Right lung (tissue), 5 donors: ENCODE results near the gene MSH6. TPM values are rescaled to one million over a fixed set of nuclear protein-coding genes. Genes with fewer than 3 reads are reported as not detected.
"Not testable (repeated sequence)": the region's sequence is repeated elsewhere in the genome, so short reads cannot be mapped to it uniquely, and the experiment has no call there.

Experiments used
- DNase-seq, 2 donors: peaks; one replicate each; pipeline ENCODE4 v3.0.0-alpha.2; 2013
- polyA plus RNA-seq, 5 donors: library from polyadenylated mRNA; unstranded; fragments of 120-200 nt; gene quantifications; one replicate each; pipeline versions ENCODE4 v1.2.1 to v1.2.3, GENCODE V29; 2013; ENCODE audit warnings: inconsistent platforms in 1 of 5, low replicate concordance in 1 of 5; ENCODE audit not compliant: insufficient read length in 5 of 5, insufficient read depth in 1 of 5

The MSH6 gene
- polyA plus RNA-seq, 5 donors = 67.3 to 91.1 (median 71.2) TPM

GRCh38 chr2:47833516-47833968, 50.6 kb downstream of the MSH6 start:
- no peak for DNase-seq

GRCh38 chr2:47838249-47838648, 55.3 kb downstream of the MSH6 start:
- no peak for DNase-seq

GRCh38 chr2:47838686-47839085, 55.7 kb downstream of the MSH6 start:
- no peak for DNase-seq

GRCh38 chr2:47842846-47843245, 59.9 kb downstream of the MSH6 start:
- no peak for DNase-seq

DNA sequence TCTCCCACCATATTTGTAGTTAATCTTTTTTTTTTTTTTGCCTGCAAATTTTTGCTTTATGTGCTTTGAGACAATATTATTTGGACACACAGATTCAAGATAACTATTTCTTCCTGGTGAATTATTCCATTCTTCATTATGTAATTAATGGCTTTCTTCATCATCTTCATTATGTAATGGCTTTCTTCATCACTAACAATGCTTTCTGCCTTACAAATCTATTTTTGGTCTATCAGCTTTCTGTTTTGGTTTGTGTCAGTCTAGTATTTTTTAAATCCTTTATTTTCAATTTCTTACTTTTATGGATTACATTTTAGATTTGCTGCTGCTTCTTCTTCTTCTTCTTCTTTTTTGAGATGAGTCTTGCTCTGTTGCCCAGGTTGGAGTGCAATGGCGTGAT, 60.5 kb downstream of the MSH6 start:
- no peak for DNase-seq

GRCh38 chr2:47844162-47844561, 61.2 kb downstream of the MSH6 start:
- DNase-seq = no peak

- no peak for DNase-seq
These were observed 66.4 kb downstream of the MSH6 start for GRCh38 chr2:47849368-47849767.

GRCh38 chr2:47850198-47850597, 67.3 kb downstream of the MSH6 start:
- no peak for DNase-seq

DNA sequence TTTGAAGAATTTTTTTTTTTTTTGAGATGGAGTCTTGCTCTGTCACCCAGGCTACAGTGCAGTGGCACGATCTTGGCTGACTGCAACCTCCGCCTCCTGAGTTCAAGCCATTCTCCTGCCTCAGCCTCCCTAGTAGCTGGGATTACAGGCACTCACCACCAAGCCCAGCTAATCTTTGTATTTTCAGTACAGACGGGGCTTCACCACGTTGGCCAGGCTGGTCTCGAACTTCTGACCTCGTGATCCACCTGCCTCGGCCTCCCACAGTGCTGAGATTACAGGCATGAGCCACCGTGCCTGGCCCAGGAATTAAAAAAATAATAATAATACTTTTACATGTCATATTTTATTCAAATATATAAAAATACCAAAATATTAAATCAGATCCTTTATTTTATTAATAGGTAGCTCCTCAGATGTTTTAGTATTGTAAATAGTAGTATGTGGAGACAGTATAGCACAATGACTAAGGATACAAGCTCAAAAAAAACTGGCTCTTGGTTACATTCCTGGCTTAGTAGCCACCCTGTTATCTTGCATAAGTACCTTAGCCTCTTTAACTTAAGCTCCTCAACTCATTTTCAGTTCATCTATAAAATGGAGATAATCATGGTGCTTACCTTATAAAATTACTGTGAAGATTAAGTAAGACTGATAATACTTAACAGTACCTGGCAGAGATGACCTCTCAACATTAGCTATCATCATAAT, 70.3 kb downstream of the MSH6 start:
- not testable (repeated sequence) for DNase-seq

Other genes with a start within 250 kb of the MSH6 start
- gene KCNK12, start 212.2 kb upstream of the MSH6 start, polyA plus RNA-seq = under 1 TPM; 0.27 to 0.56 (median 0.52) TPM
- 100 to 1,000 TPM in 1 of 5 donors, 10 to 100 TPM in 4; 65.0 to 100 (median 88.8) TPM for gene FBXO11, start 123.4 kb downstream of the MSH6 start, polyA plus RNA-seq